Renal cortical epithelial cell (primary cell): ENCODE measurements around the gene SIK2. TPM values are rescaled to one million over a fixed set of nuclear protein-coding genes. Genes with fewer than 3 reads are reported as not detected.

Experiments used
- total RNA-seq: library from RNA; depleted of rRNA; stranded (reverse); fragments of >200 nt; gene quantifications from 2 replicates; pipeline ENCODE4 v1.2.3, GENCODE V29; 2014

Gene SIK2
- total RNA-seq, 1 donor from 2014 or later = 28.2 TPM

Other genes with a start within 250 kb of the SIK2 start
- not detected in 2 replicates for gene POU2AF1, start 223.2 kb upstream of the SIK2 start, total RNA-seq
- not detected in 2 replicates for gene BTG4, start 90.1 kb upstream of the SIK2 start, total RNA-seq
- not detected in 2 replicates for gene HOATZ, start 87.7 kb upstream of the SIK2 start, total RNA-seq
- 10.0 and 61.1 TPM in 2 replicates for gene LAYN, start 61.7 kb upstream of the SIK2 start, total RNA-seq
- gene PPP2R1B, start 163.9 kb downstream of the SIK2 start, total RNA-seq = 64.3 and 93.9 TPM in 2 replicates